IPS-NIHi11 (cell line): ENCODE results near the gene PPARA.

Experiments used
- DNase-seq: peaks from one replicate; pipeline ENCODE4 v3.0.0; 2012; ENCODE audit warnings: mixed read lengths, low spot score

Gene PPARA

GRCh38 chr22:46212195-46212594 is 61.9 kb downstream of the PPARA start:
- DNase-seq = no peak

GRCh38 chr22:46213052-46213451 is 62.7 kb downstream of the PPARA start:
- DNase-seq = no peak

GRCh38 chr22:46214149-46214548 is 63.8 kb downstream of the PPARA start:
- no peak for DNase-seq

DNA sequence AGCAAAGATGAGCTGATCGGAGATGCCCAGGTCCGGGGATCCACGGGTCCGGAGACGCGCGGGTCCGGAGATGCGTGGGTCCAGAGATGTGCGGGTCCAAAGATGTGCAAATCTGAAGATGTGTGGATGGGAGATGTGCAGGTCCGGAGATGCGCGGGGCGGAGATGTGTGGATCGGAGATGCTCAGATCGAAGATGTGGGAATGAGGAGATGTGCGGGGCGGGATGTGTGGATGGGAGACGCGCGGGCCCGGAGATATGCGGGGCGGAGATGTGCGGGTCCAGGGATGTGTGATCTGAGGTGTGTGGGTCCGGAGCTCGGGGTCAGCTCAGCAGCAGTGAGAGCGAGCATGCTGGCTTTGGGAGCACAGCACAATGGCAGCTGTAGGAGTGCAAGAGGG is 64.3 kb downstream of the PPARA start:
- DNase-seq = no peak

DNA sequence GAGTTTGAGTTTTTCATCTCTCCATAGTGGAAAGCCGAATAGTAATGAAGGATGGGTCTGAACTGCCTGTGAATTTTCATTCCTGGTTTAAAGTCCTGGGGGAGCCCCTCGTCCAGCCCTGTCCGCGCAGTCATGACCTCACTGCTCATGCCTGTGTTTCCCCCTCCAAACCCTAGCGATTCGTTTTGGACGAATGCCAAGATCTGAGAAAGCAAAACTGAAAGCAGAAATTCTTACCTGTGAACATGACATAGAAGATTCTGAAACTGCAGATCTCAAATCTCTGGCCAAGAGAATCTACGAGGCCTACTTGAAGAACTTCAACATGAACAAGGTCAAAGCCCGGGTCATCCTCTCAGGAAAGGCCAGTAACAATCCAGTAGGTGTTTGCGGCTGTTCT is 69.3 kb downstream of the PPARA start:
- DNase-seq = no peak

- DNase-seq = no peak
Measured at GRCh38 chr22:46220921-46221320, 70.6 kb downstream of the PPARA start.

- no peak for DNase-seq
Measured at GRCh38 chr22:46224044-46224897, 73.9 kb downstream of the PPARA start.

DNA sequence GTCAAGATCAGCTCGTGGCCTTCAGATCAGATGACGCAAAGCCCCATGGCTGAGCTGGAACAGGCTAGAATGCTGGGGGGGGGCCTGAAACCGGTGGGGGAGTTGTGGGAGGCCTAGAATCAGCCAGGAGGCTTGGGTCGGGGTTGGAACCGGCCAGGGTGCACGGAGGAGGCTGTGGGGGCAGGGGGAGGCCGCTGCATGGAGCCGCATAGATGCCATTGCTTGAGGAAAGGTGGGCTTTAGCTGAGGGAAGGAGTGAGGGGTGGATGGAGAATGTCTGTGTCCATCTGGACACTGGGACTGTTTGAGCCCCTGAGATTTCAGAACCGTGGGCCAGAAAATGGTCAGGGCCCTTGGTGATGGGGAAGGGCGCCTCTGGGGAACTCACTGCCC is 74.6 kb downstream of the PPARA start:
- DNase-seq = no peak

DNA sequence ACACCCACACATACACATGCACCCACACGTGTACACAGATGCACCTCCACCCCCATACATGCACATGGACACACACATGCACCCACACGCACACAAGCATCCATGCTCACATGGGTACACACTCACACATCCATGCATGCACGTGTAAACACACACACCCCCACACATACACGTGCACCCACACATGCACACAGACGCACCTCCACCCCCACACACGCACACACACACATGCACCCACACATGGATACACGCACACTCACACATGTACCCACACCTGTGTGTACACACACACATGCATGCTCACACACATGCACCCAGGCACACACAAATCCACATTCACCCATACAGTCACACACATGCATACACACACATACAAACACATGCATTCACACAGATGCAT is 75.3 kb downstream of the PPARA start:
- no peak for DNase-seq

DNA sequence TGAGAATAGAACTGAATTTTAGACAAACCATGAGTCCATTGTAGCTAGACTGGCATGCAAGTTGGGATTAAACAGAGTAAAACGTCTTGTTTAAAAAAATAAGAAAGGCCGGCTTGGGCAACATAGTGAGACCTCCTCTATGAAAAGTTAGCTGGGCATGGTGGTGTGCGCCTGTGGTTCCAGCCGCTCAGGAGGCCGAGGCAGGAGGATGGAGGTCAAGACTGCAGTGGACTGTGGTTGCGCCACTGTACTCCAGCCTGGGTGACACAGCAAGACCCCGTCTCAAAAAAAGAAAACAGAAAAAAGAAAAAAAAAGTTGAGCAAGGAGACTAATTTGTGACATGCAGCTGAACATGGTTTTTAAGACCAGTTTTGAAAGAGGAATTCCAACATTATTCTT is 76.3 kb downstream of the PPARA start:
- no peak for DNase-seq

- no peak for DNase-seq
Measured at GRCh38 chr22:46229701-46230100, 79.4 kb downstream of the PPARA start.

GRCh38 chr22:46230262-46230901 is 80.1 kb downstream of the PPARA start:
- DNase-seq = no peak

- DNase-seq = no peak
Measured at GRCh38 chr22:46233231-46233630, 82.9 kb downstream of the PPARA start.

DNA sequence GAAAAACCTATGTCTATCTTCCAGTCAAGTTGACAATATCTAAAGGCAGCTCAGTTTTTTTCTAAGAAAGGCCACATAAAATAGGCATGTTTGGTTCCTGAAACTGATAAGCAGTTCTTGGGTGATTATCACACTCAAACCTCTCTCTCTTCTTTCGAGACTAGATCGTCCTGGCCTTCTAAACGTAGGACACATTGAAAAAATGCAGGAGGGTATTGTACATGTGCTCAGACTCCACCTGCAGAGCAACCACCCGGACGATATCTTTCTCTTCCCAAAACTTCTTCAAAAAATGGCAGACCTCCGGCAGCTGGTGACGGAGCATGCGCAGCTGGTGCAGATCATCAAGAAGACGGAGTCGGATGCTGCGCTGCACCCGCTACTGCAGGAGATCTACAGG is 84.6 kb downstream of the PPARA start:
- no peak for DNase-seq

GRCh38 chr22:46237453-46238124 is 87.3 kb downstream of the PPARA start:
- DNase-seq = no peak

DNA sequence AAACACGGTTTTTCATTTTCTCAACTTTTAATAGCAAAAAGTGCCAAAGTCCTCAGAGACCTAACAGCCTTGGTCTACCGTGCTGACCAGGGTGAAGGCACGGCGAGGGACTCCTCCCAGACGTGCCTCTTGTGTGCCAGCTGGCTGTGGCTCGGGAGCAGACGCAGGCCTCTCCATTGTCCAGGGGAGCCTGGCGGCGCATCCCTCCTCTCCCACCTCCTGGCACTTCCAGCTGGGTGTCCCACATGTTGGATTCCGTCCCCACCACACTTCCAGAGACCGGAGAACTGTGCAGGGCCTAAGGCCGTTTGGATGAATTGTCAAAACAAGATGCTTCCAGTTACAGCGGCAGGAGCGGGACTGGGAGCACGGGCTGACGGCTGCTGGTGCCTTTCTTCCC is 88.2 kb downstream of the PPARA start:
- no peak for DNase-seq

DNA sequence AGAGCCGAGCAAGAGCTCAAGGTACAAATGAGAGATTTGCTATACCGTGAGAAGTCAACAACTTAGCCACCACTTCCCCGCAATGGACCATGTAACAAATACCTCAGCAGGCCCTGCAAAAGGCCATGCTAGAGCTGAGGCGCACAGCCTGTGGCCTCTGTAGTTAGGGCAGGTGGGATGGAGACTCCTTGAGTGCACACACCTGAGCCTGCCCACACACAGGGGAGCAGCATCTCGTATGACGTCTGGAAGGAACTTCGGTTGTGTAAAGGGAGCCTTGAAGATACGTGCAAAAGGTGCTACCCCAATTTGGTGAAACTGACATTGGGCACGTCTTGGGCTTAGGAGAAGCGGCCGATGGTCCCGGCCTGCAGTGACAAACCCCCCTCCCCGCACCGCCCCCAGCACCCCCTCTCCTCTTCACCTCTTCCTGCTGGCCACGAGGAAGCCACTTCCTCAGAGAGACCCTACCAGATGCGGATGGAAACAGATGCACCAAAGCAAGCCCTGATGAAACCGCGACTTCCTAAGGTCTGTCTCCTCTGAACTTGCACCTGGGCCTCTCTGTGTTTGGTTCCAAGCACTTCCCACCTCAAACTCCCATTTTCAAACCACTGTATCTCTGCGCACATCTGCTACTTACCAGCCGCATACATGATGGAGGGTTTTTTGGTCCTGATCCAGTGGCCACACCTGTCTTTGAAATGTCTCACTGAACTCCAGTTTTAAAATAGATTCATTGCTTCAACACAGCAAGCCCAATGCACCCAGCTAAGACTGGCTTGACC is 89.1 kb downstream of the PPARA start:
- DNase-seq = no peak

- no peak for DNase-seq
Measured at GRCh38 chr22:46240073-46240472, 89.7 kb downstream of the PPARA start.

GRCh38 chr22:46240506-46240905 is 90.2 kb downstream of the PPARA start:
- DNase-seq = no peak

DNA sequence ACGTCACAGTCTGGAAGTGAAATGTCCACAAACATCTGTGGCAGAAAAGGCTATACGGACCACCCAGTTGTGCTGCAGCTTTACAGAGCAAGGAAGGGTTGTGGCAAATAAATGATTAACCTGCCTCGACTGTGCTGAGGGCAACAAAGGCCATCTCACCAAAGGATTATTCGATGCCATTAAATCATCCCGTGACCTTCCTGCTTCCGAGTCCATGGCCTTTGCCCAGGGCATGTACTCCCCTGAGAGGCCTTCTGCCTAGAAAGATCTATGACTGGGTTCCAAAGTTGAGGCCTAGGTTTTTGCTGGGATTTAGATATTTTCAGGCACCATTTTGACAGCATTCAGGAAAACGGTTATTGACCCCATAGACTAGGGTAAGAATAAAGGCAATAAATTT is 90.6 kb downstream of the PPARA start:
- no peak for DNase-seq

DNA sequence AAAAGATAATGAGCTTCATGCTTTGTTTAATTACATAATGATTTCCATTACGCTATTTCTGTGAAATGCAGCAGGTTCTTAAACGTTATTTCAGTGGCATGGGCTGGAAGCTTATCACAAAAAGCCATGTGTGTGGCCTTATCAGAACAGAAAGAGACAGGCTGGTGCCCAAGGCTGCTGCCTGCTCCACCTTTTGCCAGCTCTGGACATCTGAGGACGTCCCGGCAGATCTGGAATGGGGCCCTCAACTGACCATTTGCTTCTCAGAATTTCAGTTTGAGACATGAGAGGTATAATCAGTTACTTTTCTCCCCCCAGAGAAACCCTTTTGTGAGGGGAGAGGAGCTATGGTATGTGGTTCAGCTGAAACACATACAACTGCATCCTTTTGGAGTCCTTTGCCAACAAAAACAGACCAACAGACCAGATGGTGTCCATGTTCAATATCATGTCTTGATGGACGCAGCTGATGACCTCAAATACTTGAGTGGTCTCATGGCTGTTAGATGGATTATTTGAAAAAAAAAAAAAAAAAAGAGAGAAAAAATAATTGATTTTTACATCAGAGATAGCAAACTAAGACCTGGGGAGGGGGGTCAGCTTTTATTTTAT is 91.2 kb downstream of the PPARA start:
- DNase-seq = no peak

DNA sequence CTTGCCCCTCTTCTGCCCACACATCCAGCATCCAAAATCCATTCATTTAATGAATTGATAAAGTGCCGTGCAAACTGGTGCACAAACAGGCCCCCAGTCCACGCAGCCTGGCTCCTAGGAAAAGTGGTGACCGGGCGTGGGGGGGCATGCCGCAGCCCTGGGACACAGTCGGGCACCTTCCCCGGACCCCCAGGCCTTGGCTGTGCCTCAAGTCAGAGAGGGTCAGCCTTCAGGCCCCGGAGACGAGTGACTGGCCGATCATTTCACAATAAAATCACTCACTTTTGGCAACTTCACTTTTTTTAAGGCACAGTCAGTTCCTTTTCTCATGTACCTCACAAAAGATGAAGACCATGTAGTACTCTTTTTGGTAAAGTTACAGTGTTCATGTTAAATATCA is 91.8 kb downstream of the PPARA start:
- DNase-seq = no peak
